Transverse colon (tissue), 3 donors: ENCODE data around the gene ZNF425.

ENCODE experiments used
- POLR2A ChIP-seq: fragments of 450-650 bp; IDR thresholded peaks from one replicate; pipeline ENCODE4 v1.6.1; 2016; ENCODE audit warnings: antibody characterized with exemption, mild to moderate bottlenecking, moderate library complexity
- TF ChIP-seq, protein P1 (sequence below), 5 experiments: fragments of 200-600 bp in 3 of 5; fragments of 450-650 bp in 2 of 5; sonication (generic) in 3 of 5; IDR thresholded peaks; 1 replicate in 2 of 5; 2 replicates in 3 of 5; pipeline ENCODE4 v1.5.1; 2016 to 2017; ENCODE audit warnings: antibody characterized with exemption in 5 of 5, inconsistent platforms in 3 of 5, mild to moderate bottlenecking in 2 of 5, moderate library complexity in 1 of 5

DNA sequence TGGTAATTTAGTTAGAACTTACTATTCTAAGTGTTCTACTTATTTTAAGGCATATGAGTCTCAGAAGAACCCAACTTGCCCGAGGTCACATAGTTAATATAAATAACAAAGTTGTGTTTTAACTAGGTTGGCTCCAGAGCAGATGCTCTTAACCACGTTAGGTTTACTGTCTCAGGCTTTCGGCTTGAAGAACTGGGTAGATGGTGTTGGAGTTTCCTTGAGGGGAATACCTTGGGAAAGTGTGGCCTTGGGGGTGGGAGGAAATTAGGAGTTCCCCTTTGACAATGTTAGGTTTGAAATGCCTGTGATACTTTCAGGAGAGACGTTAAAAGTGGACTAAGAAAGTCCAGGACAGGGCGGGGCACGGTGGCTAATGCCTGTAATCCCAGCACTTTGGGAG, 30.8 kb upstream of the ZNF425 start:
- no peak for TF ChIP-seq POLR2A
- TF ChIP-seq, protein P1, sequence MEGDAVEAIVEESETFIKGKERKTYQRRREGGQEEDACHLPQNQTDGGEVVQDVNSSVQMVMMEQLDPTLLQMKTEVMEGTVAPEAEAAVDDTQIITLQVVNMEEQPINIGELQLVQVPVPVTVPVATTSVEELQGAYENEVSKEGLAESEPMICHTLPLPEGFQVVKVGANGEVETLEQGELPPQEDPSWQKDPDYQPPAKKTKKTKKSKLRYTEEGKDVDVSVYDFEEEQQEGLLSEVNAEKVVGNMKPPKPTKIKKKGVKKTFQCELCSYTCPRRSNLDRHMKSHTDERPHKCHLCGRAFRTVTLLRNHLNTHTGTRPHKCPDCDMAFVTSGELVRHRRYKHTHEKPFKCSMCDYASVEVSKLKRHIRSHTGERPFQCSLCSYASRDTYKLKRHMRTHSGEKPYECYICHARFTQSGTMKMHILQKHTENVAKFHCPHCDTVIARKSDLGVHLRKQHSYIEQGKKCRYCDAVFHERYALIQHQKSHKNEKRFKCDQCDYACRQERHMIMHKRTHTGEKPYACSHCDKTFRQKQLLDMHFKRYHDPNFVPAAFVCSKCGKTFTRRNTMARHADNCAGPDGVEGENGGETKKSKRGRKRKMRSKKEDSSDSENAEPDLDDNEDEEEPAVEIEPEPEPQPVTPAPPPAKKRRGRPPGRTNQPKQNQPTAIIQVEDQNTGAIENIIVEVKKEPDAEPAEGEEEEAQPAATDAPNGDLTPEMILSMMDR (IDR thresholded peaks at IDR 0.05), result no peak
